CD14-positive monocyte (primary cell): ENCODE measurements around the gene GPATCH4. TPM values are rescaled to one million over a fixed set of nuclear protein-coding genes. Genes with fewer than 3 reads are reported as not detected.
"Not testable (repeated sequence)": the region's sequence is repeated elsewhere in the genome, so short reads cannot be mapped to it uniquely, and the experiment has no call there.

Experiments
- DNase-seq, 3 donors: peaks; one replicate each; pipeline ENCODE4 v3.0.0-alpha.2; 2011 to 2022
- H2AFZ ChIP-seq: 2 replicates; pipeline ENCODE4 v1.6.0; 2012; ENCODE audit warnings: mild to moderate bottlenecking, low read depth, low read length, inconsistent platforms; ENCODE audit not compliant: insufficient read depth, poor library complexity, severe bottlenecking
- H3K27ac ChIP-seq, 2 donors: 1 replicate in 1 of 2; 2 replicates in 1 of 2; pipeline ENCODE4 v1.5.1; 2012 to 2013; ENCODE audit warnings: low read length in 2 of 2, control low read depth in 1 of 2, inconsistent platforms in 1 of 2, low read depth in 1 of 2, mild to moderate bottlenecking in 1 of 2
- H3K27me3 ChIP-seq, 2 donors: one replicate each; pipeline versions ENCODE4 v1.6.0 to v1.6.1; 2011 to 2013; ENCODE audit warnings: low read length in 2 of 2; ENCODE audit not compliant: control insufficient read depth in 2 of 2, insufficient read depth in 2 of 2
- H3K36me3 ChIP-seq, 2 donors: replicated peaks in 1 of 2; 1 replicate in 1 of 2; 2 replicates in 1 of 2; pipeline versions ENCODE4 v1.5.1 to v1.6.1; 2012 to 2013; ENCODE audit warnings: low read length in 2 of 2, control low read depth in 1 of 2, inconsistent platforms in 1 of 2, mild to moderate bottlenecking in 1 of 2; ENCODE audit not compliant: insufficient read depth in 2 of 2, control insufficient read depth in 1 of 2
- H3K4me1 ChIP-seq, 2 donors: 1 replicate in 1 of 2; 2 replicates in 1 of 2; pipeline versions ENCODE4 v1.5.1 to v1.6.1; 2012 to 2013; ENCODE audit warnings: low read length in 2 of 2, control low read depth in 1 of 2, inconsistent platforms in 1 of 2, mild to moderate bottlenecking in 1 of 2, moderate library complexity in 1 of 2; ENCODE audit not compliant: insufficient read depth in 2 of 2, control insufficient read depth in 1 of 2
- H3K4me2 ChIP-seq: replicated peaks from 2 replicates; pipeline ENCODE3; 2012; ENCODE audit warnings: low read length, moderate library complexity, mild to moderate bottlenecking; ENCODE audit not compliant: poor library complexity, severe bottlenecking; ENCODE audit errors: extremely low read depth
- H3K4me3 ChIP-seq, 3 experiments: fragments of 200-600 bp in 1 of 3; sonication (generic) in 1 of 3; replicated peaks in 1 of 3; 1 replicate in 2 of 3; 2 replicates in 1 of 3; pipeline ENCODE4 v1.5.1; 2011 to 2013; ENCODE audit warnings: low read length in 3 of 3, mild to moderate bottlenecking in 3 of 3, control low read depth in 2 of 3, low read depth in 2 of 3, inconsistent platforms in 1 of 3, moderate library complexity in 1 of 3
- H3K79me2 ChIP-seq: 2 replicates; pipeline ENCODE4 v1.6.0; 2012; ENCODE audit warnings: mild to moderate bottlenecking, control low read depth, inconsistent platforms, low read length, moderate library complexity; ENCODE audit not compliant: insufficient read depth
- H3K9ac ChIP-seq: 2 replicates; pipeline ENCODE4 v1.6.0; 2017; ENCODE audit warnings: low read length, mild to moderate bottlenecking; ENCODE audit not compliant: insufficient read depth, poor library complexity, severe bottlenecking
- H3K9me3 ChIP-seq, 2 donors: replicated peaks in 1 of 2; 1 replicate in 1 of 2; 2 replicates in 1 of 2; pipeline versions ENCODE4 v1.5.1 to v1.6.1; 2012 to 2013; ENCODE audit warnings: low read length in 2 of 2, control low read depth in 1 of 2; ENCODE audit not compliant: control insufficient read depth in 1 of 2, insufficient read depth in 1 of 2
- H4K20me1 ChIP-seq: 2 replicates; pipeline ENCODE4 v1.6.0; 2012; ENCODE audit warnings: mild to moderate bottlenecking, low read length, control low read depth, moderate library complexity; ENCODE audit not compliant: insufficient read depth
- H3K27ac Mint-ChIP-seq, 7 donors: one replicate each; pipeline ENCODE4 v1.8.0; 2020; ENCODE audit warnings: mild to moderate bottlenecking in 7 of 7, mixed read lengths in 7 of 7, moderate library complexity in 6 of 7, inconsistent platforms in 2 of 7
- H3K27me3 Mint-ChIP-seq, 3 donors: one replicate each; pipeline ENCODE4 v1.8.0; 2021 to 2022; ENCODE audit warnings: low read depth in 3 of 3, mild to moderate bottlenecking in 3 of 3, mixed read lengths in 3 of 3, moderate library complexity in 3 of 3, inconsistent platforms in 1 of 3
- H3K36me3 Mint-ChIP-seq, 2 donors: one replicate each; pipeline ENCODE4 v1.8.0; 2020; ENCODE audit warnings: mixed read lengths in 2 of 2, inconsistent platforms in 1 of 2, mild to moderate bottlenecking in 1 of 2
- H3K4me1 Mint-ChIP-seq: one replicate; pipeline ENCODE4 v1.8.0; 2020; ENCODE audit warnings: mild to moderate bottlenecking, mixed read lengths
- H3K4me3 Mint-ChIP-seq, 2 donors: one replicate each; pipeline ENCODE4 v1.8.0; 2020; ENCODE audit warnings: mild to moderate bottlenecking in 2 of 2, mixed read lengths in 2 of 2, moderate library complexity in 1 of 2
- H3K9me3 Mint-ChIP-seq, 7 donors: one replicate each; pipeline ENCODE4 v1.8.0; 2020 to 2022; ENCODE audit warnings: mixed read lengths in 7 of 7, mild to moderate bottlenecking in 6 of 7, moderate library complexity in 6 of 7, inconsistent platforms in 2 of 7
- CTCF ChIP-seq: fragments of 200-600 bp; IDR thresholded peaks from one replicate; pipeline ENCODE4 v1.8.0; 2022; ENCODE audit warnings: antibody characterized with exemption, mild to moderate bottlenecking
- WGBS: methylation state at CpG from one replicate; pipeline ENCODE4 v1.1.5; 2013; ENCODE audit warnings: missing lambda C conversion rate; ENCODE audit not compliant: insufficient coverage; 5-methylcytosine and 5-hydroxymethylcytosine counted together
- intact Hi-C, 2 donors: fragments of 100-400 bp; cut with micrococcal nuclease; formaldehyde crosslinking; loops; one replicate each; pipeline versions ENCODE4 v1.15.0 to v1.15.1; 2023
- polyA plus RNA-seq, 3 donors: library from polyadenylated mRNA; depleted of rRNA in 1 of 3; unstranded in 2 of 3; stranded (reverse) in 1 of 3; fragments of 300-500 nt in 2 of 3; fragments of >200 nt in 1 of 3; fragmentation: Illumina TruSeq in 2 of 3; gene quantifications; 1 replicate in 2 of 3; 2 replicates in 1 of 3; pipeline ENCODE4 v1.2.3, GENCODE V29; 2012 to 2021

GPATCH4 gene
- polyA plus RNA-seq, 3 donors = 2.6 to 5.3 (median 4.9) TPM

DNA sequence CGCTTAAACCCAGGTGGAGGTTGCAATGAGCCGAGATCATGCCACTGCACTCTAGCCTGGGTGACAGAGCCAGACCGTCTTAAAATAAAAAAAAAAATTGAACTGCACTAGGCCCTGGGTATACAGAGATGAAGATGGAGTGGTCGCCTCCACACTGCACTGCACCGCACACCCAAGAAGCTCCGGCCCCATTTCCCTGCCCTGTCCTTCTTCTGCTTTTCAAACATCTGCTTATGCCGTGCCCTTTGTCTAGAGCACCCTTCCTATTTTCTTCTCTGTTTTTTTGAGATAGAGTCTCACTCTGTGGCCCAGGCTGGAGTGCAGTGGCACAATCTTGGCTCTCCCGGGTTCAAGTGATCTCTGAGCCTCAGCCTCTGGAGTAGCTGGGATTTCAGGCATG lies 46.3 kb downstream of the GPATCH4 start:
- Histone ChIP-seq H3K27ac (peak overlapping the region in 1 of 2 donors; percentile 93), H3K79me2 (no peaks in the 10 kb centered on the region), H3K9me3 (no peaks in the 10 kb centered on the region), H3K4me1 (peaks cover 41 to 45% of the 10 kb centered on the region in 2 donors), H2AFZ (no peak overlapping the region), H3K9ac (no peak overlapping the region), H4K20me1 (no peaks in the 10 kb centered on the region), H3K4me2 (no peak overlapping the region), H3K36me3 (peaks cover 10 to 26% of the 10 kb centered on the region in 2 donors), H3K27me3 (no peaks in the 10 kb centered on the region), H3K4me3 (no peak overlapping the region)
- intact Hi-C loops = loop anchor here (5.0 to 10.0 kb wide), 2 partner anchors 53 to 60 kb away; partner anchors contain the start of gene MEF2D (in 1 of the 2)
- peaks cover 21 to 32% of the 10 kb centered on the region in 2 donors for H3K36me3 Mint-ChIP-seq
- 52% methylated on average over 5 of the region's 8 CpGs for WGBS
- peaks cover 0 to 1% (median 0%) of the 10 kb centered on the region in 7 donors for H3K9me3 Mint-ChIP-seq
- peak overlapping the region in 1 of 2 donors; percentile 35 for H3K4me3 Mint-ChIP-seq
- peaks cover 55% of the 10 kb centered on the region for H3K4me1 Mint-ChIP-seq
- H3K27me3 Mint-ChIP-seq = peaks cover 0 to 2% (median 1%) of the 10 kb centered on the region in 3 donors
- no peak for TF ChIP-seq CTCF
- peak overlapping the region; percentile 25 to 89 (median 81) for H3K27ac Mint-ChIP-seq
- peak in 2 of 3 donors; percentile 25 to 33 for DNase-seq

GRCh38 chr1:156553860-156554485 lies 47.3 kb downstream of the GPATCH4 start:
- Histone ChIP-seq H3K79me2 (no peaks in the 10 kb centered on the region), H4K20me1 (no peaks in the 10 kb centered on the region), H2AFZ (no peak overlapping the region), H3K27me3 (no peaks in the 10 kb centered on the region), H3K9me3 (no peaks in the 10 kb centered on the region), H3K4me1 (peaks cover 41 to 45% of the 10 kb centered on the region in 2 donors), H3K9ac (no peak overlapping the region), H3K4me2 (no peak overlapping the region), H3K36me3 (peaks cover 4 to 19% of the 10 kb centered on the region in 2 donors), H3K27ac (peak overlapping the region; percentile 63 to 93), H3K4me3 (no peak overlapping the region)
- H3K36me3 Mint-ChIP-seq = peaks cover 13 to 28% of the 10 kb centered on the region in 2 donors
- 97% methylated on average over 4 of the region's 6 CpGs for WGBS
- H3K4me1 Mint-ChIP-seq = peaks cover 55% of the 10 kb centered on the region
- intact Hi-C loops = loop anchor here (5.0 to 10.0 kb wide), 2 partner anchors 52 to 59 kb away; partner anchors contain the start of gene MEF2D (in 1 of the 2)
- H3K4me3 Mint-ChIP-seq = no peak overlapping the region
- DNase-seq = no peak
- H3K27me3 Mint-ChIP-seq = peaks cover 0 to 2% (median 1%) of the 10 kb centered on the region in 3 donors
- H3K9me3 Mint-ChIP-seq = peaks cover 0 to 1% (median 0%) of the 10 kb centered on the region in 7 donors
- TF ChIP-seq CTCF = no peak
- peak overlapping the region; percentile 90 to 97 (median 96) for H3K27ac Mint-ChIP-seq

- 2% methylated on average over 4 of the region's 4 CpGs for WGBS
- H3K4me2 ChIP-seq = peak overlapping the region; percentile 69
- peak; percentile 89 to 94 (median 93) for DNase-seq
- peak overlapping the region; percentile 73 for H2AFZ ChIP-seq
- H3K27me3 ChIP-seq, H3K79me2 ChIP-seq, H3K27me3 Mint-ChIP-seq, H3K9me3 ChIP-seq, H3K9me3 Mint-ChIP-seq, H4K20me1 ChIP-seq: not testable (repeated sequence)
- H3K4me3 Mint-ChIP-seq = peak overlapping the region; percentile 17 to 90
- peaks cover 15 to 36% of the 10 kb centered on the region in 2 donors for H3K36me3 Mint-ChIP-seq
- intact Hi-C loops = loop anchor here (5.0 to 10.0 kb wide), 2 partner anchors 51 to 58 kb away; partner anchors contain the start of gene MEF2D (in 1 of the 2)
- H3K4me3 ChIP-seq = peak overlapping the region in 1 of 3 experiments; percentile 52
- H3K36me3 ChIP-seq = peaks cover 9 to 29% of the 10 kb centered on the region in 2 donors
- H3K27ac Mint-ChIP-seq = peak overlapping the region; percentile 90 to 97 (median 96)
- H3K9ac ChIP-seq = peak overlapping the region; percentile 40
- peaks cover 41 to 45% of the 10 kb centered on the region in 2 donors for H3K4me1 ChIP-seq
- H3K4me1 Mint-ChIP-seq = peaks cover 55% of the 10 kb centered on the region
- H3K27ac ChIP-seq = peak overlapping the region; percentile 63 to 93
Measured at GRCh38 chr1:156552937-156553336, 48.3 kb downstream of the GPATCH4 start.
